Astrocyte of the spinal cord (primary cell): ENCODE measurements around the gene SMIM38.

Experiments used
- DNase-seq: peaks from one replicate; pipeline ENCODE4 v3.0.0; 2011; ENCODE audit warnings: low read depth, low spot score
- H3K4me3 ChIP-seq: 2 replicates; pipeline ENCODE4 v1.5.1; 2011; ENCODE audit warnings: low read depth, mild to moderate bottlenecking, low read length, moderate library complexity
- CTCF ChIP-seq: IDR thresholded peaks from 2 replicates; pipeline ENCODE4 v1.5.1; 2012; ENCODE audit warnings: low read depth, mild to moderate bottlenecking, low read length, inconsistent platforms
- in situ Hi-C: cut with HindIII; loops from 2 replicates; pipeline ENCODE4 v1.10.0; 2017; ENCODE audit warnings: low sequenced_read_pairs

The SMIM38 gene

GRCh38 chr11:69127081-69127850 is 28.5 kb upstream of the SMIM38 start:
- no peak overlapping the region for H3K4me3 ChIP-seq
- no peak for DNase-seq
- no peak for TF ChIP-seq CTCF
- in situ Hi-C loops: no loop called here

- in situ Hi-C loops: no loop called here
These were observed 27.9 kb upstream of the SMIM38 start for GRCh38 chr11:69127884-69128283.

GRCh38 chr11:69129053-69129452 is 26.7 kb upstream of the SMIM38 start:
- no peak for DNase-seq
- no peak for TF ChIP-seq CTCF
- no peak overlapping the region for H3K4me3 ChIP-seq
- in situ Hi-C loops: no loop called here

More at GRCh38 chr11:69127884-69128283, 27.9 kb upstream of the SMIM38 start:
- DNase-seq: no peak
- H3K4me3 ChIP-seq: no peak overlapping the region
- TF ChIP-seq CTCF: no peak

GRCh38 chr11:69129647-69130046 is 26.1 kb upstream of the SMIM38 start:
- no peak for DNase-seq
- TF ChIP-seq CTCF: no peak
- no peak overlapping the region for H3K4me3 ChIP-seq
- in situ Hi-C loops: no loop called here

- DNase-seq: no peak
- no peak for TF ChIP-seq CTCF
- in situ Hi-C loops: no loop called here
- H3K4me3 ChIP-seq: no peak overlapping the region
These were observed 25.1 kb upstream of the SMIM38 start for GRCh38 chr11:69130654-69131053.

- DNase-seq: no peak
- in situ Hi-C loops: no loop called here
- no peak for TF ChIP-seq CTCF
- H3K4me3 ChIP-seq: no peak overlapping the region
These were observed 24.6 kb upstream of the SMIM38 start for GRCh38 chr11:69131121-69131566.
